Progenitor cell of endocrine pancreas (in vitro differentiated cells): Measurements from ENCODE around the gene DDX27. TPM values are rescaled to one million over a fixed set of nuclear protein-coding genes. Genes with fewer than 3 reads are reported as not detected.

Experiments used
- DNase-seq: peaks from one replicate; pipeline ENCODE4 v3.0.0; 2021; ENCODE audit warnings: low spot score; ENCODE audit not compliant: unreplicated experiment
- H3K27ac Mint-ChIP-seq: 2 replicates; pipeline ENCODE4 v1.8.0; 2021; ENCODE audit warnings: mild to moderate bottlenecking, moderate library complexity, mixed read lengths
- H3K27me3 Mint-ChIP-seq: 2 replicates; pipeline ENCODE4 v1.8.0; 2021; ENCODE audit warnings: mixed read lengths
- H3K36me3 Mint-ChIP-seq: 2 replicates; pipeline ENCODE4 v1.8.0; 2022; ENCODE audit warnings: mixed read lengths; ENCODE audit not compliant: insufficient read depth
- H3K4me1 Mint-ChIP-seq: 2 replicates; pipeline ENCODE4 v1.8.0; 2021; ENCODE audit warnings: low read depth, mixed read lengths
- H3K4me3 Mint-ChIP-seq: 2 replicates; pipeline ENCODE4 v1.8.0; 2021; ENCODE audit warnings: low read depth, mild to moderate bottlenecking, moderate library complexity, mixed read lengths
- H3K9me3 Mint-ChIP-seq: 2 replicates; pipeline ENCODE4 v1.8.0; 2021; ENCODE audit warnings: low read depth, mixed read lengths
- total RNA-seq: library from RNA; stranded (reverse); gene quantifications from 2 replicates; pipeline ENCODE4 v1.2.1, GENCODE V29; 2021
- TF ChIP-seq, protein P1 (sequence below): fragments of 200-600 bp; sonication (generic); IDR thresholded peaks from one replicate; pipeline ENCODE4 v1.5.0; 2021; ENCODE audit warnings: antibody characterized with exemption, mild to moderate bottlenecking; ENCODE audit not compliant: unreplicated experiment

Gene DDX27
- total RNA-seq, 1 donor from 2014 or later, result 41.7 TPM

DNA sequence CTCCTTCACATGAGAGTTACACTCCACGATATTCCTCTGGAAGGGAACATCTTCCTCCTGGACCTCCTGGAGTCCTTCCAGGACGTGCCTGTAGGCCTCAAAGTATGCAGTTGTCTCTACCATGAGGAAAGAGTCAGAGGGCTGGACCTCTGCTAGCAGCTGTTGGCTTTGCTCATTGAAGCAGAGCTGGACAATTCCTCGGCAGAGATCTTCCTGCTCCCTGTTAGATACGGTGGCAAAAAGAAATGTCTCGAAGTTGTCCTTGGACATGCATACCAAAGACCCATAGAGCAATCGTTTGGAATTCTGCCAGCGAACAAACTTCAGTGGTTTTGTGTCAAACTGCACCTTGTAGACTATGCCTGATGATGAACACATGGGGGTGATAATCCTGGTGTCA lies 51.0 kb downstream of the DDX27 start:
- H3K27ac Mint-ChIP-seq, result no peak overlapping the region
- TF ChIP-seq, protein P1, sequence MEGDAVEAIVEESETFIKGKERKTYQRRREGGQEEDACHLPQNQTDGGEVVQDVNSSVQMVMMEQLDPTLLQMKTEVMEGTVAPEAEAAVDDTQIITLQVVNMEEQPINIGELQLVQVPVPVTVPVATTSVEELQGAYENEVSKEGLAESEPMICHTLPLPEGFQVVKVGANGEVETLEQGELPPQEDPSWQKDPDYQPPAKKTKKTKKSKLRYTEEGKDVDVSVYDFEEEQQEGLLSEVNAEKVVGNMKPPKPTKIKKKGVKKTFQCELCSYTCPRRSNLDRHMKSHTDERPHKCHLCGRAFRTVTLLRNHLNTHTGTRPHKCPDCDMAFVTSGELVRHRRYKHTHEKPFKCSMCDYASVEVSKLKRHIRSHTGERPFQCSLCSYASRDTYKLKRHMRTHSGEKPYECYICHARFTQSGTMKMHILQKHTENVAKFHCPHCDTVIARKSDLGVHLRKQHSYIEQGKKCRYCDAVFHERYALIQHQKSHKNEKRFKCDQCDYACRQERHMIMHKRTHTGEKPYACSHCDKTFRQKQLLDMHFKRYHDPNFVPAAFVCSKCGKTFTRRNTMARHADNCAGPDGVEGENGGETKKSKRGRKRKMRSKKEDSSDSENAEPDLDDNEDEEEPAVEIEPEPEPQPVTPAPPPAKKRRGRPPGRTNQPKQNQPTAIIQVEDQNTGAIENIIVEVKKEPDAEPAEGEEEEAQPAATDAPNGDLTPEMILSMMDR, result no peak
- no peak overlapping the region for H3K4me3 Mint-ChIP-seq
- H3K27me3 Mint-ChIP-seq, result no peaks in the 10 kb centered on the region
- peaks cover 8% of the 10 kb centered on the region for H3K4me1 Mint-ChIP-seq
- no peak for DNase-seq
- H3K9me3 Mint-ChIP-seq, result peaks cover 7% of the 10 kb centered on the region
- H3K36me3 Mint-ChIP-seq, result peaks cover 33% of the 10 kb centered on the region

DNA sequence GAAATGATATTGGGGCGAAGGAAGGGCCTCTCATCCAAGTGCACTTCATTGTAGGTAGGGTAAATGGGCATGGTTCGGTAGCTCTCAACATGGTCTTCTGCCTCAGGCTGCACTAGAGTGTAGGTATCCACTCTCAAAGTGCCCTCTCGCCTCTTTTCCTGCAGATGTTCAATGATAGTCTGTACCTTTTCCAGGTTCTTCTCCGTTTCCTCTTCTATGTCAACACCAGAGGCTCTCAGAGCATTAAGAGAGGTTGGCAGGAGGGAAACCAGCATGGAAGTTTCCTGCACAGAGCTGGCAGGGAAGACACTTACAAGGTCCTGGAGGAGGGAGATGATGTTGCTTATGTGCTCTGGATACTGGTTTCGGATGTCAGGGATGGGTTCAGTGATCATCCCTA lies 51.5 kb downstream of the DDX27 start:
- Mint-ChIP-seq H3K27me3 (no peaks in the 10 kb centered on the region), H3K9me3 (peaks cover 7% of the 10 kb centered on the region), H3K4me3 (no peak overlapping the region), H3K4me1 (peaks cover 7% of the 10 kb centered on the region), H3K36me3 (peaks cover 34% of the 10 kb centered on the region), H3K27ac (no peak overlapping the region)
- TF ChIP-seq, protein P1, result no peak
- DNase-seq, result no peak

DNA sequence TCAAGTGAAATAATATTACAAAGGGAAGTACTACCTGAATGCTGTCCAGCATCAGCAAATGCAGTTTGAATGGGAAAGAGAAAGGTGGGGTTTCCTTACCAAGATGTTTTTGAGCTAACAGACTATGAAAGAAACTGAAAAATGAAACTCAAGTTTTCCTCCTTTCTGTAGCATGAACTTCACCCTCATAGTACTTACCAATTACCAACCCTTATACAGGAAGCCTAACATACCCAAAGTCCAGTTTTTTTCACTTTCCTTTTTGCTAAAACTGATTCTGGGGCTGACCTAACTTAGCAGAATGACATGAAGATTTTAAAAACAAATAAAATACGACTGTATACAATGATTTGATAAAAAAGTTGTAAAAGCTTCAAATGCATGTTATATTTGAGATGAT lies 53.4 kb downstream of the DDX27 start:
- DNase-seq, result no peak
- Mint-ChIP-seq H3K9me3 (peaks cover 7% of the 10 kb centered on the region), H3K4me1 (peaks cover 13% of the 10 kb centered on the region), H3K27ac (no peak overlapping the region), H3K4me3 (no peak overlapping the region), H3K27me3 (no peaks in the 10 kb centered on the region), H3K36me3 (peaks cover 37% of the 10 kb centered on the region)
- TF ChIP-seq, protein P1, result no peak

DNA sequence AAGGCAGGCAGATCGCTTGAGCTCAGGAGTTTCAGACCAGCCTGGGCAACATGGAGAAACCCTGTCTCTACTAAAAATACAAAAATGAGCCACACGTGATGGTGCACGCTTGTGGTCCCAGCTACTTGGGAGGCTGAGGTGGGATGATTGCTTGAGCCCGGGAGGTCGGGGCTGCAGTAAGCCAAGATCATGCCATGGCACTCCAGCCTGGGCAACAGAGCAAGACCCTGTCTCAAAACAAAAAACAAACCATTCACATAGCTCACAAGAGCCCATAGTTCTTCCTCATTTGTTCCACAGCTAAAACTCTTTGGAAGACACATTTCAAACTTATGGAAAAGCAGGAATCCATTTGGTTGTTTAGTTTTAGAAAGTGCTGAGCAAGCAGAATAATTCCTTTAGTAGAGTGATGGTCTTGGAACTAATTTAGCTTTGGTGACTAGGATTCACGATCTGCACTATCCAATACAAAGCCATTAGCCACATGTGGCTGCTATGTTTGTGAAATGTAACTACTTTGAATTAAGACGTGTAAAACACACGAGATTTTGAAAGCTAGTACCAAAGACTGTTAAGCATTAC lies 54.6 kb downstream of the DDX27 start:
- Mint-ChIP-seq H3K4me1 (peaks cover 9% of the 10 kb centered on the region), H3K27ac (no peak overlapping the region), H3K27me3 (no peaks in the 10 kb centered on the region), H3K4me3 (no peak overlapping the region), H3K9me3 (peaks cover 4% of the 10 kb centered on the region), H3K36me3 (peaks cover 34% of the 10 kb centered on the region)
- DNase-seq, result no peak
- TF ChIP-seq, protein P1, result no peak

DNA sequence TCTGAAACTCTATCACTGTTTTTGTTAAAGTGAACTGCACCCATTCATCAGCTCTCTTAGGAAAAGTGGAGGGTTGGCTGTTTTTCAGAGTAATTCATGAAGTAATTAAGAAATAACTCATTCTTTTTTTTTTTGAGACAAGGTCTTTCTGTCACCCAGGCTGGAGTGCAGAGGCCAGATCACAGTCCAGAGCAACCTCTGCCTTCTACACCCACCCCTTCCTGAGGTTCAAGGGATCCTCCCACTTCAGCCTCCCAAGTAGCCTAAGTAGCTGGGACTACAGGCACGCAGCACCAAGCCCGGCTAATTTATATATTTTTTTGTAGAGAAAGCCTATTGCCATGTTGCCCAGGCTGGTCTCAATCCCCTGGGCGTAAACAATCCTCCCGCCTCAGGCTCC lies 56.0 kb downstream of the DDX27 start:
- no peak overlapping the region for H3K27ac Mint-ChIP-seq
- H3K27me3 Mint-ChIP-seq, result no peaks in the 10 kb centered on the region
- TF ChIP-seq, protein P1, result no peak
- peaks cover 6% of the 10 kb centered on the region for H3K9me3 Mint-ChIP-seq
- peaks cover 12% of the 10 kb centered on the region for H3K4me1 Mint-ChIP-seq
- no peak overlapping the region for H3K4me3 Mint-ChIP-seq
- DNase-seq, result no peak
- peaks cover 36% of the 10 kb centered on the region for H3K36me3 Mint-ChIP-seq
